HG03108 (cell line): Measurements from ENCODE around the gene MMP15.

Experiments used
- ATAC-seq: cut with Tn5 transposase; IDR thresholded peaks from one replicate; pipeline ENCODE4 v1.9.1; 2021; ENCODE audit warnings: moderate library complexity; ENCODE audit not compliant: unreplicated experiment

The MMP15 gene

DNA sequence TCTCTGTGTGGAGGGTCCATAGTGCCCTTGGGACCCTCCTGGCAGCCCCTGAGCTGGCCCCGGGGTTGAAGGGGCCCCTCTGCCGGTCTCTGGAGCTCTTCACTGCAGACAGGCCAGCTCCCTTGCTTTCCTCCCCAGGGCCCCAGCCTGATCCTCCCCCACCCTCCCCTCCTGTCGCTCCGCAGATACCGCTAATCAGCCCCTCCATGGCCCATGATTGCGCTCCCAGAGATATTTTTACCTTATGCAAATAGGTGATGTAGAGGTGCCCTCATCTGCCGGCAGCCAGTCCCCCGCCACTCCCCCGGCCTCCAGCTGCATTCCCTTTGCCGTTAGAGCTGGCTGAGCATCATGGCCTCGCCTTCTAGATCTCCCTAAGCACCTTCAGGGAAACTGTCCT lies 9.2 kb downstream of the MMP15 start:
- no peak for ATAC-seq

DNA sequence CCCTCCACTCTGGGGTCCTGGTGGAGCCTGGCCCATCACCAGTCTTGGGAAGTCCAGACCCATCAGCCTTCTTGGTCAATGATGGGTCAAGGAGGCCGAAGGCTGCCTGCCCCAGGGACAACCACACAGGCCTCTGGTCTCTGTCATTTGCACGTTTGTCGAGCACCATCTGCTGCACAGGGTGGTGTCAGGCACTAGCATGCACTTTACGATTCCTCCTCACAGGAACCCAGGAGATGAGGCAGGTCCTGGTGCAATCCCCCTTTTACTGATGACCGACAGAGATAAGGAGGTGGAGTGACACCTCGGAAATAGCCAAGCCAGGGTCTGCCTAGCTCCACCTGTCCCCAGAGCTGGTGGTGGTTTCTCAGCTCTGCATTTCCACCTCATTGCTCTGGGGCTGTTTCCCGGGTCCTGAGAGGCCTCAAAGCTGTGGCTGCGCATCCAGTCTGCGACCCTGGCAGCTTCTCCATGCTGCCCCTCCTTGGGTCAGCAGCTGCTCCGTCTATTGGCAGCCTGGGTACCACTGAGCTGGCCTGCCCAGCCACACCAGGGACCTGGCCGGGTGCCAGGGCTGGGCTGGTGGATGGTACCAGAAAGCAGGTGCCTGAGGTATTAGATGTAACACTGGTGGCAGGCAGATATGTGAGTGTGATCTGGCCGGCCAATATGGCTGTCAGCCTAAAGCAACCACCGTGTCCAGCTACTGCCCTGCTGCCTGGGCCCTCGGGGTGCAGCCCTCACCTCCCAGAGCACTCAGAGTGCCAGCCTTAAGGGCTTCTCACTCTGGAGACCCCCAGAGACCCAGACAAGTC lies 10.0 kb downstream of the MMP15 start:
- no peak for ATAC-seq

DNA sequence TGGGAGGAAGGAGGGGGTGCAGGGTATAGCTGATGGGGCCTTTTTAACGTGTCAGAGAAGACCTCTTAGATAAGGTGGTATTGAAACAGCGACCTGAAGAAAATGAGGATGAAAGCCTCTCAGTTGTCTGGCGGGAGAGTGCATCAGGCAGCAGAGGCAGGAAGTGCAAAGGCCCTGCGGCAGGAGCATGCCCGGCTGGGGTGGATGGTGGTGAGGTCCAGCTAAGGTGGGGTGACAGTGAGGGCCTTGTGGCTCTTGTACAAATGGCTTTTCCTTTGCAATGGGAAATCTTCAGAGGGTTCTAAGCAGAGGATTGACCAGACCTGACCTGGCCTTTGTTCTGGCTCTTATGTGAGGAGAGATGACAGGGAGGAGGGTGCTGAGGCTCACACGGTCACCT lies 11.4 kb downstream of the MMP15 start:
- no peak for ATAC-seq

DNA sequence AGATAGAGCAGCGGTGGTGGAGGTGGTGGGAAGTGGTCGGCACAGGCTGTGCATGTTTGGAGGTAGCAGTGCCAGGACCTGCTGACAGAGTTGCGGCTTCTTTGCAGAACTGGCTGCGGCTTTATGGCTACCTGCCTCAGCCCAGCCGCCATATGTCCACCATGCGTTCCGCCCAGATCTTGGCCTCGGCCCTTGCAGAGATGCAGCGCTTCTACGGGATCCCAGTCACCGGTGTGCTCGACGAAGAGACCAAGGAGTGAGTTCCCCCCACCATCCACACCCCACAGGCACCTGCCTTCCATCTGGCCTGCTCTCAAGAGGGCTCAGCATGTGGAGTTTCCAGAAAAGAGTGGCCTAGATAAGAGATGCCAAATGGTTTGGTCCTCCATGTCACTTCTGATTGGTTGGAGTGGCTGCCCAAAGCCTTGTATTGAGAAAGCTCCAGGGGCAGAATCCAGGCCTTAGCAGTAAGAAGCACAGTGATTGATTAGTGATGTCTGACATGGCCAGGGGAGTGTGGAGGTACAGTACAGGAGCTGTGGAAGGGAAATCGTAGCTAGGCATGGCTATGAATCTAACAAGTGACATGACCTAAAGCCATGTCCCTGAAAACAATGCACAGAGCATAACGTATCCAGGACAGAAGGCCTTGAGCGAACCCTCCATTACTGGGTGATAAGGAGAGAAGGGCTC lies 12.0 kb downstream of the MMP15 start:
- no peak for ATAC-seq

DNA sequence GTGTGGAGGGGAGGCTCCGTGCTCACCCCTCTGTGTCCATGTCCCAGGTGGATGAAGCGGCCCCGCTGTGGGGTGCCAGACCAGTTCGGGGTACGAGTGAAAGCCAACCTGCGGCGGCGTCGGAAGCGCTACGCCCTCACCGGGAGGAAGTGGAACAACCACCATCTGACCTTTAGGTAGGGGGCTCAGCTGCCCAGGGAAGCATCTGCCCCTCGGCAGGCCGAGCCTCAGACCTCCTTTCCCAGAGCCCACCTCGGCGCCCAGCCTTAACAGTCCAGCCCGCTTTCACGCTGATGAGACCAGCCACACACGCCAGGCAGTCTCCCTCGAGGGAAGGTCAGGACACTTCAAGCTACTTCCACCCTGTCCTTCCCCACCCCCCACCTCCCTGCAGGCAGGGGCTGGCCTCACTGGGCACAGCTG lies 12.7 kb downstream of the MMP15 start:
- ATAC-seq = no peak

DNA sequence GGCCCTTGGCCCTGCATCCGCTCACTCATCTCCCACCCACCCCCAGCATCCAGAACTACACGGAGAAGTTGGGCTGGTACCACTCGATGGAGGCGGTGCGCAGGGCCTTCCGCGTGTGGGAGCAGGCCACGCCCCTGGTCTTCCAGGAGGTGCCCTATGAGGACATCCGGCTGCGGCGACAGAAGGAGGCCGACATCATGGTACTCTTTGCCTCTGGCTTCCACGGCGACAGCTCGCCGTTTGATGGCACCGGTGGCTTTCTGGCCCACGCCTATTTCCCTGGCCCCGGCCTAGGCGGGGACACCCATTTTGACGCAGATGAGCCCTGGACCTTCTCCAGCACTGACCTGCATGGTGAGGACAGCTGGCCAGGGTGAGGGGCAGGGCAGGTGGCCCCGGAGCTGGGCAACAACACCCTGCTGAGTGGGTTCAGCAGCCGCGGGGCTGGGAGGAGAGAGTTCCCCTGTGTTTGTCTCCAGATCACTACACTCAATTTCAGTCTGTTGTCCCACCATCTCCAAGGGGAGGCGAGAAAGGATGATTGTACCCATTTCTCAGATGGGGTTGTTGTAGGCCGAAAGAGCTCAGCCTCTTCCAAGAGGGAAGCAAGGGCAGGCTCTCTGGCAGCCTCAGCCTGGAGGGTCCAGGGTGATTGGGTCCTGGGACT lies 14.4 kb downstream of the MMP15 start:
- no peak for ATAC-seq

DNA sequence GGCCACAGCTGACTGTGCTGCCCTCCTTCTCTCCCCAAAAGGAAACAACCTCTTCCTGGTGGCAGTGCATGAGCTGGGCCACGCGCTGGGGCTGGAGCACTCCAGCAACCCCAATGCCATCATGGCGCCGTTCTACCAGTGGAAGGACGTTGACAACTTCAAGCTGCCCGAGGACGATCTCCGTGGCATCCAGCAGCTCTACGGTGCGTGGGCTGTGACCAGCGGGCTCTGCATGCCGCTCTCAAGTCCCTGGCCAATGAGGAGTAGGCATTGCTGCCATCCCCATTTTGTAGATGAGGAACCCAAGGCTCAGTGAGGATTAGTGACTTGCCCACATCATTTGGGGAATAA lies 14.9 kb downstream of the MMP15 start:
- ATAC-seq = no peak

DNA sequence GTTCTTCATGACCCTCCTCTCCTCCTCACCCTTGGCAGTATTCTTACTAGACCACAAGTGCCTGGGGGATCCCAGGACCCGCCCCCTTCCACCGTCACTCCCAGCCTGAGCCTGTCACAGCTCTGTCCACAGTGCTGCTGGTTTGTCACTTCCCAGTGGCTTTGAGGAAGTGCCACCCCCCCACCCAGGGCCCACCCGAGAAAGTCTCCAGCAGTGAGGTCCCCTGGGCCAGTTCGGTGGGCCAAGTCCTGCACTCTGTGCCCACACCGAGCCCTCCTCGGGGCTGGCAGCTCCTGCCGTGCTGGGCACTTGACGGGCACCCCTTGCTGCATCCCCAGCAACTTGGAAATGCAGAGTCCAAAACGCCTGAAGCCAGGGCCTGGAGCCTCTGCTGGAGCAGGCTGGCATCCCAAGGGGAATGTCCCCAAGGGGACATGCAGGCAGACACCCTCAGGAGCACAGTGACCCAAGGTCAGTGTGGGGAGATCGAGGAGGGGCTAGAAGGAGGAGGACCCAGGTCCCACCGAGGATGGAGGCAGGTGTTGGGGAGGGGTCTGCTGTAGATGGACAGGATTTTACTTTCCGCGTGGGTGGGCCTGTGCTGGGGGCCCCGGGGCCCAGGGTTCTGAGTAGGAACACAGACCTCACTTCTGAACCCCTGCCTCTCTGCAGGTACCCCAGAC lies 15.5 kb downstream of the MMP15 start:
- ATAC-seq = no peak

DNA sequence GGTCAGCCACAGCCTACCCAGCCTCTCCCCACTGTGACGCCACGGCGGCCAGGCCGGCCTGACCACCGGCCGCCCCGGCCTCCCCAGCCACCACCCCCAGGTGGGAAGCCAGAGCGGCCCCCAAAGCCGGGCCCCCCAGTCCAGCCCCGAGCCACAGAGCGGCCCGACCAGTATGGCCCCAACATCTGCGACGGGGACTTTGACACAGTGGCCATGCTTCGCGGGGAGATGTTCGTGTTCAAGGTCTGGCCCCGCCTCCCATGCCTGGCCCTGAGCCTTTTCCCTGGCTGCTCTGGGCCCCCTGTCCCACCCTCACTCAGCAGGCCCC lies 16.0 kb downstream of the MMP15 start:
- ATAC-seq = no peak

DNA sequence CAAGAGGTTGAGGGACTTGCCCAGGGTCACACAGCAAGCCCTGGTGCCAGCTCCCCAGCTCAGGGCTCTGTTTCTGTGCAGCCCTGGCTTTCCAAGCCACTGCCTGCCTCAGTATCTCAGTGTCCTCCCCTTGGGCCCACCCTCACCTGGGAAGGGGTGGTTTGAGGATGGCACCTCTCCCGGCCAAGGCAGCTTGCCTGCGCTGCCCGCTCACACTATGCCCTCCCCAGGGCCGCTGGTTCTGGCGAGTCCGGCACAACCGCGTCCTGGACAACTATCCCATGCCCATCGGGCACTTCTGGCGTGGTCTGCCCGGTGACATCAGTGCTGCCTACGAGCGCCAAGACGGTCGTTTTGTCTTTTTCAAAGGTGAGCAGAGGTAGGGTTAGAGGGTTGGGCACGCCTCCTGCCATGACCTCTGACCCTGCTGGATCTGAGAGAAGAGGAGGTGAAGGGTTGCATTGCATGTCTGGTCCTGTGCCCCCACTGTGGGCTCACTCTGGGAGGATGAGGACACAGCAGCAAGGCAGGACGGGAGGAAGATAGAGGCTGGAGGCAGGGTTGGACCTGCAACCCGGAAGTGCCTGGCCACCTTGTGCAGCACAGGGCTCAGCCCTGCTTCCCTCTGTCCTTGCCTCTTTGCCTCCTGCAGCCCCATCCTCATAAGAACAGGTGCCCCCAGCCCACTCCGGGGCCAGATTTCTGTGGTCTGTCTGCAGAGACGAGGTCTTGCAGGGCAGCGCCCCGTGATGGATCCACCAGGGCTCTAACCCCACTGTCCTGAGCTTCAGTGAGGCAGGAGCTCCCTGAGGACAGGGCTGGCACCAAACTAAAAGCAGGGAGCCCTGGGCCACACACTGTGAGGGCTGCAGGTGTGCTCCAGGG lies 16.7 kb downstream of the MMP15 start:
- ATAC-seq = no peak

DNA sequence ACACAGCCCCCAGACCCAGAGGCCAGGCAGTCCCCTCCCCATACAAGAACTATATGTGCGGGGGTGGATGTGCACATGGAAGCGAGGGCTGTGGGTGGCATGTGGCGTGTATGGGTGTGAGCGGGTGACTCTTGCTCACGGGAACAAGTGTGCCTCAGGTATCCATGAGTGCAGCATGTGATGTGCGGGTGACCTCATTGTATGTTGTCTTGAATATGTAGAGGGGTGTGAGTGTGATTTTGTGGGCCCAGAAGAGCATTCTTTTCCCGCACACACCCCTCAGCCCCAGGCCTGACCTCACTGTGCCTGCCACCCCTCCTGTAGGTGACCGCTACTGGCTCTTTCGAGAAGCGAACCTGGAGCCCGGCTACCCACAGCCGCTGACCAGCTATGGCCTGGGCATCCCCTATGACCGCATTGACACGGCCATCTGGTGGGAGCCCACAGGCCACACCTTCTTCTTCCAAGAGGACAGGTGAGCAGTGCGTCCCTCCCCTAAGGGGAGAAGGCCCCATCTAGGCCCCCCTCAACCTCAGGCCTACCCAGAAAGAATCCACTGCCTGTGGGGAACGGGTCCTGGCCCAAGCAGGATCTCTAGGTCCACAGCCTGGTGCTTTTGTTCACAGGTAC lies 17.4 kb downstream of the MMP15 start:
- no peak for ATAC-seq

DNA sequence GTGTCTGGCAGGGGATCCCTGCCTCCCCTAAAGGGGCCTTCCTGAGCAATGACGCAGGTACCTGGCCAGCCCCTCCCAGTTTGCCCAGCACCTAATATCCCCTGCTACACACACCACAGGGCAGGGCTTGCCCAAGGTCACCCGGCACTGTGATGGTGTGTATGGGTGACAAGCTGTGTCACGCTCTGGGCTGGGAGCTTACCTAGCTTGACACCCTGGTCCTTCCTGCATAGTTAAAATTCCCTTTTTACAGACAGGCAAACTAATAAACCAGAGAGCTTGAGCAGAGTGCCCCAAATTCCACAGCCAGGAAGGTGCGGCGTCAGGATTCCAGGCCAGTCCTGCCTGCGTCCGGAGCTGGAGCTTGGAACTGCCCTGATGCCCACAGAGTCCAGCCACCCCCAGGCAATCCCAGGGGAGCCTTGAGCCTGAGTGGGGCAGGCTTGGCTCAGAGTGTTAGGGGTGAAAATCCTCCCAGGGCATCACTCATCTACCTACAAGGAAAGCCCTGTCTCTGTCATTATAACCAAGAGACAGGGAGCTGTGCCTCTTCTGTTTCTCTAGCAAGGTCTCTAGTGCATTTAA lies 18.1 kb downstream of the MMP15 start:
- ATAC-seq = no peak

DNA sequence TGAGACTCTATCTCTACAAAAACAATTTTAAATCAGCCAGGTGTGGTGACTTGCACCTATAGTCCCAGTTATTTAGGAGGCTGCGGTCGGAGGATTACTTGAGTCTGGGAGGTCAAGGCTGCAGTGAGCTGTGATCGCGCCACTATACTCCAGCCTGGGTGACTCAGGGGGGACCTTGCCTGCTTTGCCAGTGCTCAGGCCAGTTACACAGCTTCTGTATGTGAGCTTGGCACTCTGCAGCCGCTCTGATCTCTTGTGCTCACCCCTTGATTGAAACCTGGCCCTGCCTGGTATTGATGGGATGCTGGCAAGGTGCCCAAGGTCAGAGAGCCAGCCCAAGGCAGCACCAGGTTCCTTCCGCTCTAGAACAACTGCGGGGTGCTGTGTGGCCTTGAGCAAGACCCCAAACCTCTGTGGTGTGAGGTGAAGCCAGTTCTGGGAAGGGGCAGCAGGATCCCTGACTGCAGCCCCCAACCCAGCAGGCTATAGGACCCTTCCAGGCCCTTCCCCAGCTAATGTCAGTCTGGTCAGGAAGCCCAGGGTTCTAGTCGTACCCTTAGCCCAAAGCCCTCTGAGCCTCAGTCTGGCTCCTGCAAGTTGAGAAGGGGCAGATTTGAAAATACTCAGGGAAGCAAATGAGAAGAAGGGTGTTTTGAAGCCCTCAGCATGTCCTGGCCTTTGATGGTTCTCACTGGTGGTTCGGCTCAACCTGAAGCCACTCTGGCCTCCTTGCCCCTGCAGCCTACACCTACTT lies 18.9 kb downstream of the MMP15 start:
- ATAC-seq = no peak

DNA sequence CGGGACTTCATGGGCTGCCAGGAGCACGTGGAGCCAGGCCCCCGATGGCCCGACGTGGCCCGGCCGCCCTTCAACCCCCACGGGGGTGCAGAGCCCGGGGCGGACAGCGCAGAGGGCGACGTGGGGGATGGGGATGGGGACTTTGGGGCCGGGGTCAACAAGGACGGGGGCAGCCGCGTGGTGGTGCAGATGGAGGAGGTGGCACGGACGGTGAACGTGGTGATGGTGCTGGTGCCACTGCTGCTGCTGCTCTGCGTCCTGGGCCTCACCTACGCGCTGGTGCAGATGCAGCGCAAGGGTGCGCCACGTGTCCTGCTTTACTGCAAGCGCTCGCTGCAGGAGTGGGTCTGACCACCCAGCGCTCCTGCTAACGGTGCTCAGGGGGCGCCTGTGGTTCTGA lies 19.5 kb downstream of the MMP15 start:
- no peak for ATAC-seq

DNA sequence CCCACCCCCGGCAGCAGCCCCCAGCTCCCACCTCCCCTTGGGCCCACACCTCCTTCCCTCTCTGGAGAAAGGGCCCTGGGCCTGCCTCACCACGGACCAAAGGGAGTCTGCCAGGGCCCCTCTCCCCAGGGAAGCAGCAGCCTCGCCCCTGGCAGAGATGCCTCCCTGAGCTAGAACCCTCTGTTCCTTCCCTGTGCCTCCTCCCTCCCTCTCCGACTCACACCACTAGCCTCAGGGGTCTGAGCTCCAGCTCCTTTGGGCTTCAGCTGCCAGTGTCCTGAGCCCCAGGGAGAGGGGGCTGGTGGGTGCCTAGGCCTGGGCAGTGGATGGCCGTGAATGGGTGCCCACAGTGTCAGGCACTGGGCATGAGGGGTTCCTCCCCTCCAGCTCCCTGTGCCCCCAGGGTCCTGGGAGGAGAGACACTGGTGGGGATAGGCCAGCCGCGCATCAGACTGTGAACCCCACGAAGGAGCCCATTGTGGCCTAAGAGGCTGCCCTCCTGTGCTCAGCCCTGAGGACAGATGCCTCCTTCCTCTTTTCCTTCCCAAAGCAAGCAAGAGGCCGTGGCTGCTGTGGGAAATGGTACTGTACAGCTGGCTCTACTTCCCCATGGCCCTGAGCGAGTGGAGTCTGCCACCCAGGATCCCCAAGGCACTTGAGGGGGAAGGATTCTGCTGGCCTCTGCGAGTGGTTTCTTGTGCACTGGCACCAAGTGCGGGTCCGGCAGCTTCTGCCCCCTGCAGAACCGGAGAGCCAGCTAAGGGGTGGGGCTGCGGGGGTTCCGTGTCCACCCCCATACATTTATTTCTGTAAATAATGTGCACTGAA lies 20.7 kb downstream of the MMP15 start:
- no peak for ATAC-seq

DNA sequence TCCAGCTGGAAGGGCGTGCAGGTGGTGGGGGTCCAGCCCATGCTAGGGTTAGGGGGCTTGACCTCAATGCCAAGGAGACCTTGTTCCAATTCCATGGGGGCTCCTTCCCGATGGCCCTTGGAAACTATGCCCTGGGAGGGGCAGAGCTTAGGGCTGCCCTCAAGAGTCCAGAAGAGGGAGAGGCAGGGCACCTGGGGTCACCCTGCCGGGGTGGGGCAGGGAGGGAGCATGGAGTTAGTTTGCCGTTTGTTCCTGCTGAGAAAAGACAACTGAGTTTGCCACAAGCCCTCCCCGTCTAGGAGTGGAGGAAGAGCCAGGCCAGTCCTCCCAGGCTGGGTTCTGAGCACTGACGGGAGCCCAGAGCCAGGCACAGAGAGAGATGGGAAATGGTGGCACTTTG lies 21.4 kb downstream of the MMP15 start:
- ATAC-seq = no peak

DNA sequence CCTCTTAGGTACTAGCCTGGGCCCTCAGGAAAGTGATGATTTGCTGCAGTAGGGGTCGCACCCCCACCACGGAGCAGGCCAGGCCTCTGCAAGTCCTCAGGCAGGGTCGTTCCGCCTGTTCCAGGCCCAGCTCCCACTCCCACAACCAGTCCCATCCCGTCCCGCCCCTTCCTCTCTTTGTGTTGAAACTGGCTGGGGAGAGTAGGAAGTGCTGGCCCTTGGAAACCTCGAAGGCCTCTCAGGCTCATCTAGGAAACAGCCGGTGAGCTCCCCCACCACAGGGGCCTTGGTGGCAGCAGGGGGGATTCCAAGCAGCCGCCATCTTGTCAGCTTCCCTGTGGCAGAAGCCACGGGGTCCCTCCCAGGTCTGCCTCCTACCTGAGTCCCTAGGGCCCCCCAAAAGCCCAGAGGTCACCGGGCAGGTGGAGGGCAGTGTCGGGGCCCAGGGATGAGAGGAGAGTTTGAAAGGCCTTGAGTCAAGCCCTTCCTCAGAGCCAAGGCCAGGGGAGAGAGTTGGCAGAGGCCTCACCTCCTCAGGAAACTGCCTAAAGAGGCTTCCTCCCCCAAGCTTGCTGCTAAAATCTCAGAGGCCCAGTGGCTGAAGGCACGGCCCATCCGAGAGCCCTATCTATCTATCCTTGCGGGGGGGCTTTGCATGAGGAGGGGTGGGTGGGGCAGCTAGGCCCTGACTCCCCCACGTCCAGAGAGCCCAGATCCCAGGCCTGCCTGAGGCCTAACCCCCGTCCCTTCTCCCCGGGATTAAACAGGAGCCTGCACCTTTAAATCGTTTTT lies 22.2 kb downstream of the MMP15 start:
- ATAC-seq = no peak
